Measurements from ENCODE around the gene ARID3A. TPM values are rescaled to one million over a fixed set of nuclear protein-coding genes. Genes with fewer than 3 reads are reported as not detected.
A peak's percentile ranks its signal among the peaks of the same experiment; 100 is the strongest.

Gene ARID3A
- total and polyA plus RNA-seq, 2 of the 13 experiments (the other 11 are each of a cell fraction or from before 2014, with no cell fraction given) = 71.3 to 77.9 TPM

DNA sequence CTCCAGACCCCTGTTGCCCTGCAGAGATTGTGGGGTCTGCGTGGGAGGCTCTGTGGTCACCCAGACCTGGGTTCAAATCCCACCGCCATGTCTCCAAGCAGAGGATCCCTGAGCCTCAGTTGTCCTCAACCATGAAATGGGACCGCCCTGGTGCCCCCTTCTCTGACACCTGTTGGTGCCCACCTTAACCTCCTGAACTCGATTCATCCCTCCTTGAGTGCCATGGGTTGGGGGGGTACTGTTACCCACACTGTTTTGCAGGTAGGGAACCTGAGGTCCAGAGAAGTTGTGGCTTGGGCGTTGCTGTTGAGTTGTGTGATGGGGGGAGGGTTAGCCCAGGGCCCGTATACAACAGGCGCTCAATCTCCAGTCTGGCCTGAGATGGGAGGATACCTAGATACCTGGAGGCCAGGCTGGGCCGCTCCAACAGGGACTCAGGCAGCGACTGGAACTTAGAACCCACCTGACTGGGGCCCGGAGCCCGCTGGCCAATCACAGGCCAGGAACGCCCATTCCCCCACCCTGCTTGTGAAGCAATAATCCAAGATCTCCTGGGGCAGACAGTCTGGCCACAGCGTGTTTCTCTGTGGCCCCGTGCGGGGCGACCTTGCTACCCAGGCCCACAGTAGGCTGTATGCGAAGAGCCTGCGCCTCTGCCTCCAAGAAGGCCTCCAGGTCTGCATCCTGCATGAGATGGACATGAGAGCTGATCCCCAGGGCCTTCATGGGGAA is 2.8 kb downstream of the ARID3A start (continued):
- TF ChIP-seq, protein P1, sequence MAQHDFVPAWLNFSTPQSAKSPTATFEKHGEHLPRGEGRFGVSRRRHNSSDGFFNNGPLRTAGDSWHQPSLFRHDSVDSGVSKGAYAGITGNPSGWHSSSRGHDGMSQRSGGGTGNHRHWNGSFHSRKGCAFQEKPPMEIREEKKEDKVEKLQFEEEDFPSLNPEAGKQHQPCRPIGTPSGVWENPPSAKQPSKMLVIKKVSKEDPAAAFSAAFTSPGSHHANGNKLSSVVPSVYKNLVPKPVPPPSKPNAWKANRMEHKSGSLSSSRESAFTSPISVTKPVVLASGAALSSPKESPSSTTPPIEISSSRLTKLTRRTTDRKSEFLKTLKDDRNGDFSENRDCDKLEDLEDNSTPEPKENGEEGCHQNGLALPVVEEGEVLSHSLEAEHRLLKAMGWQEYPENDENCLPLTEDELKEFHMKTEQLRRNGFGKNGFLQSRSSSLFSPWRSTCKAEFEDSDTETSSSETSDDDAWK (CRISPR knock-in tag; IDR thresholded peaks at IDR 0.05) = no peak
- TF ChIP-seq RBM39 (IDR thresholded peaks at IDR 0.05; ENCODE audit: low read depth, low read length, poor library complexity, severe bottlenecking) = peak; percentile 59
- peak; percentile 51 for TF ChIP-seq ZMYM3 (CRISPR knock-in tag; IDR thresholded peaks at IDR 0.05)
- peak; percentile 53 for TF ChIP-seq ZEB1 (IDR thresholded peaks at IDR 0.05; ENCODE audit: insufficient replicate concordance, low read depth)
- no peak for TF ChIP-seq NCOA2 (CRISPR knock-in tag; IDR thresholded peaks at IDR 0.05)
- TF ChIP-seq, protein P2, sequence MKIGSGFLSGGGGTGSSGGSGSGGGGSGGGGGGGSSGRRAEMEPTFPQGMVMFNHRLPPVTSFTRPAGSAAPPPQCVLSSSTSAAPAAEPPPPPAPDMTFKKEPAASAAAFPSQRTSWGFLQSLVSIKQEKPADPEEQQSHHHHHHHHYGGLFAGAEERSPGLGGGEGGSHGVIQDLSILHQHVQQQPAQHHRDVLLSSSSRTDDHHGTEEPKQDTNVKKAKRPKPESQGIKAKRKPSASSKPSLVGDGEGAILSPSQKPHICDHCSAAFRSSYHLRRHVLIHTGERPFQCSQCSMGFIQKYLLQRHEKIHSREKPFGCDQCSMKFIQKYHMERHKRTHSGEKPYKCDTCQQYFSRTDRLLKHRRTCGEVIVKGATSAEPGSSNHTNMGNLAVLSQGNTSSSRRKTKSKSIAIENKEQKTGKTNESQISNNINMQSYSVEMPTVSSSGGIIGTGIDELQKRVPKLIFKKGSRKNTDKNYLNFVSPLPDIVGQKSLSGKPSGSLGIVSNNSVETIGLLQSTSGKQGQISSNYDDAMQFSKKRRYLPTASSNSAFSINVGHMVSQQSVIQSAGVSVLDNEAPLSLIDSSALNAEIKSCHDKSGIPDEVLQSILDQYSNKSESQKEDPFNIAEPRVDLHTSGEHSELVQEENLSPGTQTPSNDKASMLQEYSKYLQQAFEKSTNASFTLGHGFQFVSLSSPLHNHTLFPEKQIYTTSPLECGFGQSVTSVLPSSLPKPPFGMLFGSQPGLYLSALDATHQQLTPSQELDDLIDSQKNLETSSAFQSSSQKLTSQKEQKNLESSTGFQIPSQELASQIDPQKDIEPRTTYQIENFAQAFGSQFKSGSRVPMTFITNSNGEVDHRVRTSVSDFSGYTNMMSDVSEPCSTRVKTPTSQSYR (CRISPR knock-in tag; IDR thresholded peaks at IDR 0.05; ENCODE audit: borderline replicate concordance) = 0 out of 2 replicates have a peak, but pooled peaks have one; percentile 13
- TF ChIP-seq ZC3H4 (CRISPR knock-in tag; IDR thresholded peaks at IDR 0.05; ENCODE audit: borderline replicate concordance) = no peak
- peak; percentile 45; the same call in 1 of the 2 replicates for TF ChIP-seq SSRP1 (CRISPR knock-in tag; IDR thresholded peaks at IDR 0.05)
- TF ChIP-seq CEBPB (IDR thresholded peaks at IDR 0.05; ENCODE audit: borderline replicate concordance, low read depth, low read length) = peak; percentile 88
- peak; percentile 27; the same call in 1 of the 2 replicates for TF ChIP-seq GATAD2A (CRISPR knock-in tag; IDR thresholded peaks at IDR 0.05)

All from HepG2 (cell line).